ENCODE data around the gene GNA14.

DNA sequence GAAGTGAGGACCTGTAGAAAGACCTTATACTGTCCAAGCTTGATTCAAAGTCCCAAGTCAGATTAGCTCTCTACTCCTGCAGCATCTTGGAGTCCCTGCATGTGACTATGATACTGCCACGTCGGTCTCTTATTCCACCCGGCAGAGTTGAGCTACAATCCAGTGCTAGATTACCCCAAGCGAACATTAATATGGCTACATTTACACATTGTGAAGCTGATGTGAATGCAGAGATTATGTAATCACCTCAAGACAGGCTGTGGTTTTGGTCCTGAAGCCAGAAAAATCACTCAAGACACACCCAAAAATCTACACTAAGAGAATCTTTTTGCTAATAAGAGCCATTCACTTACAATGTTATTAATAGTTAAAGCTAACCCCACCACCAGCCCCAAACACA lies 116.7 kb downstream of the GNA14 start:
- TF ChIP-seq POLR2A (IDR thresholded peaks at IDR 0.05), result no peak
- TF ChIP-seq, protein P1, sequence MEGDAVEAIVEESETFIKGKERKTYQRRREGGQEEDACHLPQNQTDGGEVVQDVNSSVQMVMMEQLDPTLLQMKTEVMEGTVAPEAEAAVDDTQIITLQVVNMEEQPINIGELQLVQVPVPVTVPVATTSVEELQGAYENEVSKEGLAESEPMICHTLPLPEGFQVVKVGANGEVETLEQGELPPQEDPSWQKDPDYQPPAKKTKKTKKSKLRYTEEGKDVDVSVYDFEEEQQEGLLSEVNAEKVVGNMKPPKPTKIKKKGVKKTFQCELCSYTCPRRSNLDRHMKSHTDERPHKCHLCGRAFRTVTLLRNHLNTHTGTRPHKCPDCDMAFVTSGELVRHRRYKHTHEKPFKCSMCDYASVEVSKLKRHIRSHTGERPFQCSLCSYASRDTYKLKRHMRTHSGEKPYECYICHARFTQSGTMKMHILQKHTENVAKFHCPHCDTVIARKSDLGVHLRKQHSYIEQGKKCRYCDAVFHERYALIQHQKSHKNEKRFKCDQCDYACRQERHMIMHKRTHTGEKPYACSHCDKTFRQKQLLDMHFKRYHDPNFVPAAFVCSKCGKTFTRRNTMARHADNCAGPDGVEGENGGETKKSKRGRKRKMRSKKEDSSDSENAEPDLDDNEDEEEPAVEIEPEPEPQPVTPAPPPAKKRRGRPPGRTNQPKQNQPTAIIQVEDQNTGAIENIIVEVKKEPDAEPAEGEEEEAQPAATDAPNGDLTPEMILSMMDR (IDR thresholded peaks at IDR 0.05), result no peak

Data from right lobe of liver (tissue), 4 donors.